Left cardiac atrium (tissue), 4 donors: ENCODE data around the gene GMDS. TPM values are rescaled to one million over a fixed set of nuclear protein-coding genes. Genes with fewer than 3 reads are reported as not detected.

Source experiments
- ATAC-seq, 2 donors: fragments of 200-7000 bp; cut with Tn5 transposase; one replicate each; pipeline ENCODE4 v1.9.1; 2020; ENCODE audit warnings: mild to moderate bottlenecking in 2 of 2, moderate library complexity in 2 of 2
- DNase-seq: peaks from one replicate; pipeline ENCODE4 v3.0.0-alpha.2; 2020
- intact Hi-C, 2 donors: fragments of 100-400 bp; cut with DNase I; formaldehyde crosslinking; loops; one replicate each; pipeline versions ENCODE4 v1.14.1 to v1.15.1; 2022 to 2023
- total RNA-seq, 2 donors: library from RNA; stranded (reverse); fragmentation: NEBNext Ultra II Directional; extraction: Animal tissue kit (Norgen Biotek cat#: 25700); gene quantifications; one replicate each; pipeline ENCODE4 v1.2.1, GENCODE V29; 2021
- donor health status: DM: no; HTN: yes; CAD: no.
- donor health status: DM: no; HTN: yes; CAD: no; lungs with severe emphysema.
- donor health status: DM: yes; HTN: yes; CAD: no.
- donor health status: Dilated cardiomyopathy.

The GMDS gene
- total RNA-seq, 2 donors from 2014 or later, result 8.4 to 20.8 TPM

DNA sequence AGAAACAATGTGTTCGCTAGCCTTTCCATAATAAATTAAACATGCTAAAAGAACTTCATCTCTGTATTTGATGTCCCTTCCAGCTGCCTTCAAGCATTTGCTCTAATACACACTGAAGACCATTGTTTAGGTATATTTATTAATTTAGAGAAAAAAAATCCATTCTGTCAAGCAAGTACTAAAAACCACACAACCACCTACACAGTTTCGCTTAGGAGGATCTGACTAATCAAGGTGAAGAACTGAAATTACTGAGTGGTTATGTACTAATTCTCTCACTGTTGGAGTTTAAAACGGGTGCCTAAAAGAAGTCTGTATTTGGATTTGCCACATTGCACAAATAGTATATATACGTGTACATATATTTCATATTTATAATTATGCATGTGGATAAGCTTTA is 58.9 kb downstream of the GMDS start:
- ATAC-seq (no peak), DNase-seq (no peak)
- intact Hi-C loops, result loop anchor here in 1 of 2 donors (5.0 kb wide), 1 partner anchor 74 kb away; no protein-coding TSS in a partner anchor

DNA sequence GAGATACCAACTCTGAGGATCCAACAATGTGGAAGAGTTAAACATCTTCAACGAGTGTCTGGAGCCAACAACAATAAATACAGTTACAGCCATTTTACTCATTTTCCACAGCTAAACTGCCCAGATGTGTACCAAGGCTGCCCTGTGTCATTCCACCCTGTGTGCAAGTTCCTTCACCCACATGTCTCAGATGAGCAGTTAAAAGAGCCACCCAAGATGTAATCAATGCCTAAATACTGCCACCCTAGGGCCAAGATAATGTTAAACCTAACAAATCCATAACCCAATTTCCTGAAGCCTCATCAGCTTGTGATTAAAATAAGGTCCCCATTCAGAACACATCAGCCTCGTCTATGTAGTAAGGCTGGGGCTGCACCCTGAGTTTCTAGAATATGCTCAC is 59.9 kb downstream of the GMDS start:
- intact Hi-C loops, result loop anchor here in 1 of 2 donors (5.0 kb wide), 1 partner anchor 73 kb away; no protein-coding TSS in a partner anchor
- ATAC-seq (no peak), DNase-seq (no peak)

DNA sequence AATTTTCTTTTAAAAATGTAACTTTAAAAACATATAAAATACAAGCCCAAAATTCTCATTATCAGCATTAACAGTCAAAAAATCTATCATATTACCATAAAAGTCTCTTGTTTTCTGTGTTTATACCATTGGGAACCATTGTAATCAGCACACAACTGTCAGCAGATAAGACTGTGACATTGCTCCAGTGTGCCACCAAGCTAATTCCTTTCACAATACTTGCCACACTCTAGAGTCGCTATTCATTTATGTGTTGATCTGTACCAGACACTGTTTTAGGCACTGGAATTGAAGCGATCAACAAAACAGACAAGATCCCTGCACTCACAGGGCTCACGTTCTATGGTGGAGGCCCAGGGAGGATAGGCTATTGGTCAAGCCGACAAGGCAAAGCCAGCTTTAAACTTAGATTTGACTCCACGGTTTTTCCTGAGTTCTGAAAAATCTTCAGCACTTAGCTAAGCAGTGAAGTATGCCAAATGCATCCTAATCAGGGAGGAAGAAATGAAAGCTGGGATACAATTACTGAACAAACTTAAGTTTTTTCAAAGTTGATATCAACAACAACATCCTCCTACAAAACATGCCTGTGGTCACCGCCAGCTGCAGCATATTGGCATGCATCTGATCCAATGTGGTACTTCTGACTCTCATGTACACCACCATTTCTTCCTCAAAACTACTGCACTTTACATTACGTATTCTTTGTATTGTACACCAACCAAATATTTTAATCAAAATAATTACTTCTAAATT is 60.5 kb downstream of the GMDS start:
- intact Hi-C loops, result loop anchor here in 1 of 2 donors (5.0 kb wide), 1 partner anchor 73 kb away; no protein-coding TSS in a partner anchor
- DNase-seq, result no peak
- no peak for ATAC-seq

DNA sequence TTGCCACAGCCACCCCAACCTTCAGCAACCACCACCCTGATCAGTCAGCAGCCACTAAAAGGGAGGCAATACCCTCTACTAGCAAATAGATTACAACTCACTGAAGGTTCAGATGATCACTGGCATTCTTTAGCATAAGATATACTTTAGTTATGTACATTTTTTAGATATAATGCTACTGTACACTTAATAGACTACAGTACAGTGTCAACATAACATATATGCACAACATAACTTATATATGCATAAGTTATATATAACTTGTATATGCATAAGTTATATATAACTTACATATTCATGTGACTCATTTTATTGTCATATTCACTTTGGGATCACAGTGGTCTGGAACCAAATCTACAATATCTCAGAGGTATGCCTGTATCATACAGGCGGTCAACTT is 61.7 kb downstream of the GMDS start:
- no peak for DNase-seq
- intact Hi-C loops, result no loop called here
- ATAC-seq, result no peak

DNA sequence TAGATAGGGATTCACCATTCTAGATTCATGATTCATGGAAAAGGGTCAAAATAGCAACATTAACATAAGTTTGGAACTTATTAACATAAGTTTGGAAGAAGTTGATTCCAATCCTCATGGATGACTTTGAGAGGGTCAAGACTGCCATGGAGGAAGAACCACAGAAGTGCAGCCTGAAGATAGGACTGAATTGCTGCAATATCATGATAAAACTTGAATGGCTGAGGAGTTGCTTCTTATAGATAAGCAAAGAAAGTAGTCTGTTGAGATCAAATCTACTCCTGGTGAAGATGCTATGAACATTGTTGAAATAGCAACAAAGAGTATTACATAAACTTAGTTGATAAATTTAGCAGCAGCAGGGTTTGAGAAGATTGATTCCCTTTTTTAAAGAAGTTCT is 62.2 kb downstream of the GMDS start:
- intact Hi-C loops, result no loop called here

DNA sequence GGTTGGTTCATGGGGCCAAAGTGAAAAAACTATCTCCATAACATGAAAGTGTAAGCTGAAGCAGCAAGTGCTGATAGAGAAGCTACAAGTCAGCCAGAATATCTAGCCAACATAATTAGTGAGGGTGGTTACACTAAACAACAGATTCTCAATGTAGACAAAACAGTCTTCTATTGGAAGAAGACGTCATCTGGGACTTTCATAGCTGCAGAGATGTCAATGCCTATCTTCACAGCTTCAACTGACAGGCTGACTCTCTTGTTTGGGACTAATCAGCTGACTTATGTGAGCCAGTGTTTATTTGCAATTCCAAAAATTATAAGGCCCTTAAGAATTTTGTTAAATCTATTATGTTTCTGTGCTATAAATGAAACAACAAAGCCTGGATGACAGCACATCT is 63.2 kb downstream of the GMDS start:
- no peak for DNase-seq
- no peak for ATAC-seq
- intact Hi-C loops, result no loop called here

More for the DNA sequence above, 62.2 kb downstream of the GMDS start:
- ATAC-seq (no peak), DNase-seq (no peak)

DNA sequence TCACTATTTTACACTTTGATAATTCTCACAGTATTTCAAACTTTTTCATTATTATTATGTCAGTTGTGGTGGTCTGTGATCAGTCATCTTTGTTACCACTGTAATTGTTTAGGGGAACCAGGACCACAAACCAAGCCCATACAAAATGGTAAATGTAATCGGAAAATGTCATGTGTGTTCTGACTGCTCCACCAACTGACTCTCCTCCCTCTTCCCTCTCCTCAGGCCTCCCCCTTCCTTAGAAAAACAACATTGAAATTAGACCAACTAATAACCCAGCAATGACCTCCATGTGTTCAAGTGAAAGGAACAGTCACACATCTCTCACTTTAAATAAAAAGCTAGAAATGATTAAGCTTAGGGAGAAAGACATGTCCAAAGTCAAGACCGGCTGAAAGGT is 63.8 kb downstream of the GMDS start:
- intact Hi-C loops, result no loop called here
- DNase-seq (no peak), ATAC-seq (no peak)

DNA sequence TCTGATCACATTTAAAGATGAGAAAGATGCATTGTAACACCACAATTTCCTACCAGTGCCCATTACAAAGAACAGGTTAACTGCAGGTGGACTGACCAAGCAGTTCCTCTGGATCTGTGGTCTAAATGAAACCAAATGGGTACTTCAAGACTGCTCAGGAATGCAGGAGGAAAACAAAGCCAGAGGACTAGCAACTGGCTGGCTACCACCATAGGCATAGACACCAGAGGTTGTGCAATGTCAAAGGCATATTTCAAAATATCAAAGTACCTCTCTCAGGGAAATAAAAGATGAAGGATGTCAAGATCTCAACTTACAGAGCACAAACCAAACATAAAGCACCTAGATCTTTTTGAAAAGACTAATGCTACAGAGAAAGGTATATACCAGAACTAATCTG is 65.5 kb downstream of the GMDS start:
- no peak for DNase-seq
- no peak for ATAC-seq
- intact Hi-C loops, result no loop called here

DNA sequence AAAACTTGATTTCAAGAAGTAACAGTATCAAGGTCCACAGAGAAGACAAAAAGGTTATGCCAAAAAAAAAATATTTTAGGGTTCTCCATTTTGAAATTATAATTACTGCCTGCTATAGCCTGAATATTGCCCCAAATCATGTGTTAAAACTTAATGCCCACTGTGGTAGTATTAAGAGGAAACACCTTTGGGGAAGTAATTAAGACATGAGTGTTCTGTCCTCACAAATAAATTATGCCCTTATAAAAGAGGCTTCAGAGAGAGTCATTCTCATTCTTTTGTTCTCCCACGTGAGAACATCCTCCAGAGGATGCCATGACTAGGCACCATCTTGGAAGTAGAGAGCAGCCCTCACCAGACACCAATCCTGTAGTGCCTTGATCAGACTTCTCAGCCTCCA is 66.2 kb downstream of the GMDS start:
- DNase-seq (no peak), ATAC-seq (no peak)
- intact Hi-C loops, result no loop called here

DNA sequence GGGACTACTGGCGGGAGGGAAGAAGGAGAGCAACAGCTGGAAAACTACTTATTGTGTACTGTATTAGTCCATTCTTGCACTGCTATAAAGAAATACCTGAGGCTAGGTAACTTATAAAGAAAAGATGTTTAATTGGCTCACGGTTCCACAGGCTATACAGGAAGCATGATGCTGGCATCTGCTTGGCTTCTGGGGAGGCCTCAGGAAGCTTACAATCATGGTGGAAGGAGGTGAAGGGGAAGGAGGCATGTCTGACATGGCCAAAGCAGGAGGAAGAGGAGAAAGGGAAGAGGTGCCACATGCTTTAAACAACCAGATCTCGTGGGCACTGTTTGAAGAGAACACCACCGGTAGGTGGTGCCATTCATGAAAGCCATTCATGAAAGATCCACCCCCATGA is 67.3 kb downstream of the GMDS start:
- intact Hi-C loops, result no loop called here

DNA sequence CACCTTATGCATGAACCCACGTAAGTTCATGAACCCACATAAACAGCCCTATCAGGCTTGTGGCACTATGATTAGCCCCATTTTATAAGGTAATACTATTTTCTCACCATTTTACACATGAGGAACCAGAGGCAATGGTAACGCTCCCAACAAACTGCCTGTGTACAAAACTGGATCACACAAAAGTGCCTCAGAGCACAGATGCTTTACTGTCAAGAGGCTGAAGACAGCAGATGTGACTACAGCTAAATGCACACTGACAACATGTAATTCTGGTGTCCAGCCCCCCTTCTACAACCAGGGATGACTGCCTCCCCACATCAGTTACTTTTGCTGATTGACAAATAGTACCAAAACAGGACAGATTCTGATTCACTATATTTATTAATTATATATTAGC is 69.6 kb downstream of the GMDS start:
- no peak for DNase-seq
- no peak for ATAC-seq
- intact Hi-C loops, result no loop called here

More for the DNA sequence above, 67.3 kb downstream of the GMDS start:
- ATAC-seq, result no peak
- no peak for DNase-seq

DNA sequence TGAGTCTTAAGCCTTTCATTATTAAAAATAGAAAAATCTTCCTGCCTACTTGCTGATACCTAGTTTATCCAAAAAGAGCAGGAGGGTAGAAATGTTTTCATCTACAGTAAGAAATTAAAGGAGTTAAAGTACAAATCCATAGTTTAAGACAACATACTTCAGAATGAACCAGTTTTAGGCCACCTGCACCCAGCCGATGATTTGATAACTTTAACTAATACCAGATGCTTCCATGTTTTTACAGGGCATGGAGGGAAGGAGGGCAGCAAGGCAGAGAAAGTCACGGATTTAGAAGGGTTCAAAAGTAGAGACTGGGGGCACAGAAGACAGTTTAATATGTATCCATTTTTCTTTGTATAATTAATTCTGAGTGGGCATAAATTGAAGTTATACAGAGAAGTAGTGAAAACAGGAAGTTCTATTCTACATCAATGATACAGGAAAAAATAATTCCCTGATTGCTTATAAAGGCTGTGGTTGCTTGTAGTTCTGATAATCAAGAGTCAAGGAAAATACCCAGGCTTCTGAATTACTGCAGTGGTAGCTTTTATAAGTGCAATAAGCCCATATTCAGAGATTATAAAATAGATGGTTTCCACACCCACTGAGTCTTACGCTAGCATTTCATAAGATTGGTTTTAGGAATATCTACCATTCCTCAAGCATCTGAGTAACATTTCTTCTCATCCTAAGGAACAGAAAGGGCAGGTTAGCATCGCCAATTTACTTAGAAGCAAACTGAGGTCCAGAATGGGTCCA is 72.0 kb downstream of the GMDS start:
- intact Hi-C loops, result no loop called here
- DNase-seq, result no peak
- no peak for ATAC-seq

DNA sequence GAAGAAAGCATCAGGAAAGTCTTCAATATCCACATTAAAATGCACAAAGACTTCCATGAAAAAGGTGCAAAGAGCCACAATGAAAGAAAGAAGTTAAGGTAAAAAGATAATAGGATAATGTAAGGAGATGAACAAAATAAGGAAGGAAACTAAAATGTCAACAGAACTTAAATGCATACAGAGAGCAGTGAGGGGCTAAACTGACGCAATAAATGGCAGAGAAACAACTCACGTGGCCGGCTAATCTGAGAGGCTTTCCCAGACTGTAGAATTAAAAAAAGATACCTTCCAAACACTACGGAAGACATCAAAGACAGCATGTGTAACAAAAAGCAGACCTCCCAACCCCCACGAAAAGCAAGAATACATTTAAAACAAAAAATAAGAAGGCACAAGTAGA is 73.7 kb downstream of the GMDS start:
- intact Hi-C loops, result no loop called here
- DNase-seq, result no peak
- no peak for ATAC-seq

DNA sequence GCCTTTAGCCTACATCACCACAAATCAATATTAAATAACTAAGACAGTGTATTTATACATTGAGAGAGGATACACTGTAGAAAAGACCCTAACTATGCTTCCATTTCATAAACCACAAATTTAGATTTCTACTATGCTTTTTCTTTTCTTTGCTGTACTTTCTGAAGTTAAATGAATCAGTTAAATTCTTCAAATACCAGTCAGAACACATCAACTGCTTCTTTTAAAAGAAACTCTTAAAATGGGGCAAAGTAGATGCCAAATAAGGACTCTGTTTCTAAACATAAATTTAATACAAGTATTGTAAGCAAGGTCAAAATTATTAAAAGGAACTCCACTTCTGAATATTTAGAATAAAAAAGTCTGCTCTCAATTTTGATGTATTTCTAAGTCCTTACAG is 76.9 kb downstream of the GMDS start:
- DNase-seq, result no peak
- no peak for ATAC-seq
- intact Hi-C loops, result no loop called here

DNA sequence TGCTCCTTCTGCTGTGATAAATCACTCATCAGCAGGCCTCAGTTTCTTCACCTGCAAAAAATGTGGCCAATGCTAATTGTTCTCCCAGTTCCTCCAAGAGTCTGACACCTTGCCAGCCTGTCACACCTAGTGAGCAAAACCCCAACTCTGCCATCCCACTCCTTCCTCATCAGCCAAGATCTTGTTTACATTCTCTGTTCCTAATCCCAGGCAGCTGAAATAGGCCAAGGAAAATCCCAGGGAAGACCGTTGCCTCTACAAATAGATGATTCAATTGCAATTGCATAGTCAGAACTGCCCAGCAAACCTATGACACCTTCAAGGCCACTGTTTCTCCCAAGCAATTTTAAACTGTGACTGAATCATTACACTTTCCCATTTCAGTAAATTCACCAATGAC is 78.7 kb downstream of the GMDS start:
- DNase-seq, result no peak
- ATAC-seq, result no peak
- intact Hi-C loops, result no loop called here

DNA sequence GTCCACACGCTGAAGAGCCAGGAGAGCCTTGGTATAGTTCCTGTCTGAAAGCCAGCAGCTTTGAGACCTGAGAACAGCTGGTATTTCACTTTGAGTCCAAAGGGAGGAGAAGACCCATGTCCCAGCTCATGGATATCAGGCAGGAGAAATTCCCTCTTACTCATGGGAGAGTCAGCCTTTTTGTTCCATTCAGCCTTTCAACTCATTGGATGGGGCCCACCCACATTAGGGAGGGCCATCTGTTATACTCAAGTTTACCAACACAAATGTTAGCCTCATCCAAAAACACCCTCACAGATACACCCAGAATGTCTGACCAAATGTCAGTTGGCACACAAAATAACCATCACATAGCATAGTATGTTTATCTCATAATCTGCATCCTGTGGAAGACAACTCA is 80.1 kb downstream of the GMDS start:
- ATAC-seq, result no peak
- intact Hi-C loops, result no loop called here
- no peak for DNase-seq

DNA sequence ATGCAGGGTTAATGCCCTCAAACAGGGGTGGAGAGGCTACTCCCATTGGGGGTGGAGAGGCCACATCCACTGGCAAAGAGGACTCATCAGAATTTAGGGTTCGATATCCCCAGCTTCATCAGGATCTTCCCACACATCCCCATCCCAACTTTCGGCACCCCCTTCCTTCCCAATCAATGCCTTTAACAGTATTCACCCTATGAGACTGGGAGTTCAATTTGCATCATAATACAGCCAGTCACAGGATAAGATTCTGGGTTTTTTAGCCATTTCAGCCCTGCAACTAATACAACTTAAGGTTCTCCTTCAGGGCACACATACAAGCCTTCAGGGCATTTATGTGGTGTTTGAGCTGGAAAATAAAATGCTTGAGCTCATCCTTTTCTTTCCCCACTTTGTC is 80.9 kb downstream of the GMDS start:
- intact Hi-C loops, result no loop called here
- no peak for DNase-seq
- ATAC-seq, result no peak

DNA sequence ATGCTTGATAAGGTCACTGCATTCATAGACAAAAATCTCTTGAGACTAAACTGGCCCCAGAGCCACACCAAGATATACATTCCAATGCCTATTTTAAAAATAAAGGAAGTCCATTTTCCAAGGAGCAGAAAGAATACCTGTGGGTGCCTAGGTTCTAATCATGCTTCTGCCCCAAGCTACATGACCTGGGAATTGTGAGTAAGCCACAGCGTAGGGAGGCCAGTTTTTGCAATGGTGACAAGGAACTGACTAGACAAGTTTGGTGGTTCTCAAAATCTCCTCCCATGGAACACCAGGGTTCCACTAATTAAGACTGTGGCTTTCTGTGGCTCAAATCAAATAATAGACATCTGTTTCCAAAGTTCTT is 83.3 kb downstream of the GMDS start:
- ATAC-seq, result no peak
- intact Hi-C loops, result no loop called here
- DNase-seq, result no peak

DNA sequence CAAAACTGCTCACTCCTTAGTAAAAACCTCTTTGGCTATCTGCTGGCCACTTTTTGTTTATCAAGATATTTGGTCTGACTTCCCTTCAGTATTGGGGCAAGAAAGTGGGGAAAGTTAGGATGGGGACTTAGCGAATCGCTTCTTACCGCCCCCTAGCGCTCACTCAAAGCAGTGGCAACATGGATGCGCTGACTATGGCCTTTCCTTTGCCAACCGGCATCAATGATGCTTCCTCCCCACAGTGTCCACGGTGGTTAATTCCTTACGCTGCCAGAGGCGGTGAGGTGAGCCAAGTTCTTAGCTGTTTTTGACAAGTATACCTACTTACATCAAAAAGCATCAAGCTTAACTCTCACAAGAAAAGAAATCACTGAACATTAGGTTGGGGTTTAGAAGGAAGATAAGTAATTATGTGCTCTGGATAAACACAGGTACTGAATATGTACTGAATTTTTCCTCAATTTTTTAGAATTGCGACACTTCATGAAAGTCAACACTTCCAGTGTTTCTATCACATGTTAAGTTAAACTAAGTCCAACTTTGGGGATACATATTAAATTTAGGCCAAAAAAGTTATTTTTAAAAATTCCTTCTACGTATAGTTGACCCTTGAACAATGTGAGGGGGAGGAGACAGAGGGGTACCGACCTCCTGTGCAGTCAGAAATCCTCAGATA is 86.7 kb downstream of the GMDS start:
- ATAC-seq (peak in 1 of 2 donors; percentile 71), DNase-seq (no peak)
- intact Hi-C loops, result no loop called here

DNA sequence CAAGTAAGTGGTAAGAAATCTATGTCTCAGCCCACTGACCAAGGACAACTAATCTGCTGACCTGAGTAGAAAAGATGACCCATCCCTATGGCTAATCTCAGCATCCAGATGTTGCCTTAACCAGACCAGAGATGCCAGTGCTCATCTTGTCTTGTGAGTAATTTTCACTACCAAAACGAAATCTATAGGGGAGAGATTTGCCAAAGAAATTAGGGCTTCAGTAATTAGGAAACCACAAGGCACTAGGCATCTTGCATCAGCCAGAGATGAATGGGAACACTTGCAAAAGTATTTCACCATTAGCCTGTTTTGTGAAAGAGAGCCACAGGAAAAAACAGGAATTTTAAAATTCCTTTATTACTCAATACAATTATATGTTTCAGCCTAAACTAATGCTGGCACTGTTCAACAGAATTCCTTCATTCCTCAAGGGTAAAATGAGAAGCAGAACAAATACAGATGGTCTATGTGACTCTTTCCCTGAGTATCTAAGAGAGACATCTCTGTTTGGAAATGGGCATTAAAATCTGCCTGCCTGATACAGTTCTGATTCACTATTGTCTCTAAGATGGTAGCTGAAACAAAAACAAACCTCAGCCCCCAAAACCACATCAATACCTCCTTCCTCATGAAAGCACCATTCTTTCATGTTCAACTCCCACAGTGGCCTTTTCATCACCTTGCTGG is 87.8 kb downstream of the GMDS start:
- intact Hi-C loops, result no loop called here
- peak; percentile 44 to 53 for ATAC-seq
- DNase-seq, result no peak
